NCI-H2171 (cell line): ENCODE results near the gene TULP4.
A peak's percentile ranks its signal among the peaks of the same experiment; 100 is the strongest.
"Not testable (repeated sequence)": the region's sequence is repeated elsewhere in the genome, so short reads cannot be mapped to it uniquely, and the experiment has no call there.

ENCODE experiments used
- DNase-seq: peaks from one replicate; lab custom pipeline; 2025; lab: John Stamatoyannopoulos, UW

The TULP4 gene

GRCh38 chr6:158295976-158296853 is 16.1 kb upstream of the TULP4 start:
- not testable (repeated sequence) for DNase-seq

- not testable (repeated sequence) for DNase-seq
Observed at GRCh38 chr6:158296854-158297324, 15.4 kb upstream of the TULP4 start.

GRCh38 chr6:158297657-158298056 is 14.6 kb upstream of the TULP4 start:
- not testable (repeated sequence) for DNase-seq

GRCh38 chr6:158300306-158301143 is 11.7 kb upstream of the TULP4 start:
- peak; percentile 38 for DNase-seq

GRCh38 chr6:158301561-158301960 is 10.7 kb upstream of the TULP4 start:
- DNase-seq: not testable (repeated sequence)

GRCh38 chr6:158302195-158302796 is 10.0 kb upstream of the TULP4 start:
- not testable (repeated sequence) for DNase-seq

GRCh38 chr6:158303210-158303731 is 9.0 kb upstream of the TULP4 start:
- DNase-seq: no peak

- no peak for DNase-seq
Observed at GRCh38 chr6:158304254-158304653, 8.0 kb upstream of the TULP4 start.

- DNase-seq: no peak
Observed at GRCh38 chr6:158309814-158310213, 2.5 kb upstream of the TULP4 start.

- no peak for DNase-seq
Observed at GRCh38 chr6:158311193-158311592, 1.1 kb upstream of the TULP4 start.

- DNase-seq: no peak
Observed at GRCh38 chr6:158311626-158312025, 639 bp upstream of the TULP4 start.

GRCh38 chr6:158312672-158313397 is 570 bp downstream of the TULP4 start:
- no peak for DNase-seq

- no peak for DNase-seq
Observed at GRCh38 chr6:158313989-158314388, 1.7 kb downstream of the TULP4 start.

GRCh38 chr6:158314737-158315136 is 2.5 kb downstream of the TULP4 start:
- DNase-seq: no peak

GRCh38 chr6:158316022-158316421 is 3.8 kb downstream of the TULP4 start:
- no peak for DNase-seq

GRCh38 chr6:158321960-158322359 is 9.7 kb downstream of the TULP4 start:
- DNase-seq: no peak

- no peak for DNase-seq
Observed at GRCh38 chr6:158322400-158322723, 10.1 kb downstream of the TULP4 start.

- DNase-seq: no peak
Observed at GRCh38 chr6:158322724-158323560, 10.7 kb downstream of the TULP4 start.

- DNase-seq: no peak
Observed at GRCh38 chr6:158323561-158323958, 11.3 kb downstream of the TULP4 start.

- no peak for DNase-seq
Observed at GRCh38 chr6:158324136-158324535, 11.9 kb downstream of the TULP4 start.

GRCh38 chr6:158327211-158327610 is 14.9 kb downstream of the TULP4 start:
- DNase-seq: no peak
